ENCODE data around the gene ACOT6. TPM values are rescaled to one million over a fixed set of nuclear protein-coding genes. Genes with fewer than 3 reads are reported as not detected.
"Not testable (repeated sequence)": the region's sequence is repeated elsewhere in the genome, so short reads cannot be mapped to it uniquely, and the experiment has no call there.

ACOT6 gene
- total RNA-seq, 1 donor from 2014 or later = not detected

DNA sequence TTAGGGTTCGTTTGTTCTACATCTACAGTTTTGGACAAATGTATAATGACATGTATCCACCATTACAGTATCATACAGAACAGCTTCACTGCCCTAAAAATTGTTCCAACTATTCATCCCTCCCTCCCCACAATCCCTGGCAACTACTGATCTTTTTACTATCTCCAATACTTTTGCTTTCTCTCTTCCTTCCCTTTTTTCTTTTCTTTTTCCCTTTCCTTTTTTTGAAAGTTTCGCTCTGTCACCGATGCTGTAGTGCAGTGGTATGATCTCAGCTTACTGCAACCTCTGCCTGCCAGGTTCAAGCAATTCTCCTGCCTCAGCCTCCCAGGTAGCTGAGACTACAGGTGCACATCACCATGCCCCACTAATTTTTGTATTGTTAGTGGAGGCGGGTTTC is 23.2 kb upstream of the ACOT6 start:
- no peaks in the 10 kb centered on the region for H3K4me1 Mint-ChIP-seq (ENCODE audit: low read depth)
- H3K27ac Mint-ChIP-seq = no peak overlapping the region
- peaks cover 4% of the 10 kb centered on the region for H3K27me3 Mint-ChIP-seq
- H3K36me3 Mint-ChIP-seq (ENCODE audit: insufficient read depth) = no peaks in the 10 kb centered on the region
- TF ChIP-seq CTCF (IDR thresholded peaks at IDR 0.05; ENCODE audit: unreplicated experiment) = no peak
- H3K4me3 Mint-ChIP-seq (ENCODE audit: low read depth) = no peak overlapping the region
- no peaks in the 10 kb centered on the region for H3K9me3 Mint-ChIP-seq (ENCODE audit: low read depth)
- no peak for DNase-seq (ENCODE audit: low spot score, unreplicated experiment)

DNA sequence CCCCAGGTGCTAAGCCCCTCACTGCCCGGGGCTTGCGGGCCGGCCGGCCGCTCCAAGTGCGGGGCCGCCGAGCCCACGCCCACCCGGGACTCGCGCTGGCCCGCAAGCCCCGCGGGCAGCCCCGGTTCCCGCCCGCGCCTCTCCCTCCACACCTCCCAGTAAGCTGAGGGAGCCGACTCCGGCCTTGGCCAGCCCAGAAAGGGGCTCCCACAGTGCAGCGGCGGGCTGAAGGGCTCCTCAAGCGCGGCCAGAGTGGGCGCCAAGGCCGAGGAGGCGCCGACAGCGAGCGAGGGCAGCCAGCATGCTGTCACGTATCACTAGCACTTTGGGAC is 21.7 kb upstream of the ACOT6 start:
- H3K4me3 Mint-ChIP-seq (ENCODE audit: low read depth); H3K27me3 Mint-ChIP-seq; H3K36me3 Mint-ChIP-seq (ENCODE audit: insufficient read depth); H3K4me1 Mint-ChIP-seq (ENCODE audit: low read depth); H3K9me3 Mint-ChIP-seq (ENCODE audit: low read depth); H3K27ac Mint-ChIP-seq; DNase-seq (ENCODE audit: low spot score, unreplicated experiment): not testable (repeated sequence)

DNA sequence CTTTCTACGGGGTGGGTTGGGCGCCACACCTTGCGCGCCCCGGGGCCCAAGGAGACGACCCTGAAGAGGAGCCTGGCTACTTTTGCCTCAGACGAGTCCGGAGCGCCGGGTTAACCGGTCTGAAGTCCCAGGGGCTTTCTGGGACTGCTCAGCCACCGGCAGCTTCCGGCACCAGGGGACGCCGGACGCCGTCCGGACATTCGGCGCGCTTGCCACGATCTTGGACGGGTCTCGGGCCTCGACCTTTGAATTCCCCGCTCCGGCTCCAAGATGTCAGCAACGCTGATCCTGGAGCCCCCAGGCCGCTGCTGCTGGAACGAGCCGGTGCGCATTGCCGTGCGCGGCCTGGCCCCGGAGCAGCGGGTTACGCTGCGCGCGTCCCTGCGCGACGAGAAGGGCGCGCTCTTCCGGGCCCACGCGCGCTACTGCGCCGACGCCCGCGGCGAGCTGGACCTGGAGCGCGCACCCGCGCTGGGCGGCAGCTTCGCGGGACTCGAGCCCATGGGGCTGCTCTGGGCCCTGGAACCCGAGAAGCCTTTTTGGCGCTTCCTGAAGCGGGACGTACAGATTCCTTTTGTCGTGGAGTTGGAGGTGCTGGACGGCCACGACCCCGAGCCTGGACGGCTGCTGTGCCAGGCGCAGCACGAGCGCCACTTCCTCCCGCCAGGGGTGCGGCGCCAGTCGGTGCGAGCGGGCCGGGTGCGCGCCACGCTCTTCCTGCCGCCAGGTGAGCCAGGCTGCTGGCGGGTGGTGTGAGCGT is 20.4 kb upstream of the ACOT6 start, which contains the start of gene ACOT4:
Gene ACOT4, plus strand, starts transcription at position 184 of the 760 bp plus-strand sequence. Its CDS starts 87 bp downstream, at position 271.
- Mint-ChIP-seq H3K27ac (peak within 1 kb of the TSS; percentile 74), H3K27me3 (peaks cover 4% of the 10 kb centered on the region), H3K36me3 (ENCODE audit: insufficient read depth) (no peaks in the 10 kb centered on the region), H3K9me3 (ENCODE audit: low read depth) (no peaks in the 10 kb centered on the region), H3K4me3 (ENCODE audit: low read depth) (peak within 1 kb of the TSS; percentile 68), H3K4me1 (ENCODE audit: low read depth) (no peaks in the 10 kb centered on the region)
- peak; percentile 47 for TF ChIP-seq CTCF (IDR thresholded peaks at IDR 0.05; ENCODE audit: unreplicated experiment)
- DNase-seq (ENCODE audit: low spot score, unreplicated experiment) = peak; percentile 27

DNA sequence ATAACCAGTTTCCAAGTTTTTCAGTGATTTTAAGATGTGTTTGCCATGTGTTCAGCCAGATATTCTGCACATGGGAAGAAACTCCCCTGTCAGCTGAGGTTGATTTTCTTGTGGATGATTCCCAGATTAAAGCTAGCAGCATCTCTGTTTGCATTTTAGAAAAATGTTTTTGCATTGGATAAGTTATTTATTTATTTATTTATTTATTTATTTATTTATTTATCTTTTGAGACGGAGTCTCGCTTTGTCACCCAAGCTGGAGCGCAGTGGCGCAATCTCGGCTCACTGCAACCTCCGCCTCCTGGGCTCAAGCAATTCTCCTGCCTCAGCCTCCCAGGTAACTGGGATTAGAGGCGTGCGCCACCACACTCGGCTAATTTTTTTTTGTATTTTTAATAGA is 17.8 kb upstream of the ACOT6 start:
- H3K36me3 Mint-ChIP-seq (ENCODE audit: insufficient read depth) = no peaks in the 10 kb centered on the region
- peaks cover 4% of the 10 kb centered on the region for H3K27me3 Mint-ChIP-seq
- peaks cover 6% of the 10 kb centered on the region for H3K4me1 Mint-ChIP-seq (ENCODE audit: low read depth)
- TF ChIP-seq CTCF (IDR thresholded peaks at IDR 0.05; ENCODE audit: unreplicated experiment) = no peak
- H3K9me3 Mint-ChIP-seq (ENCODE audit: low read depth) = no peaks in the 10 kb centered on the region
- DNase-seq (ENCODE audit: low spot score, unreplicated experiment) = no peak
- H3K4me3 Mint-ChIP-seq (ENCODE audit: low read depth) = no peak overlapping the region
- H3K27ac Mint-ChIP-seq = no peak overlapping the region

DNA sequence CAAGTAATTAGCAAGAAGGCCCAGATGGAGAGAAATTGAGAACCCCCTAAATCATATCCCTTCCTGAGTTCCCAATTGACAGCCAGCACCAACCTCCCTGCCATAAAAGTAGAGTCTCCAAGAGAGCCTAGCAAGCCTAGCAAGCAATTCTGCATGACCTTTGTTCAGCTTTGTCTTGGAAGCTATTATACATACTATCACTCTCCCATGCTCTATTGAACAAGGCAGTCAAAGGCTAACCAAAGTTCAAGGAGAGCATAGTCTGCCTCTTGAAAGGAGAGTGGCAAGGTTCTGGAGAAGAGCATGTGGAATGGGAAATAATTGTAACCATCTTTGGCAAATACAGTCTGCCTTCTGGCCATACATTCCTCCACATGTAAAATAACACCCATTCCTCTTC is 12.8 kb upstream of the ACOT6 start:
- H3K9me3 Mint-ChIP-seq (ENCODE audit: low read depth) = no peaks in the 10 kb centered on the region
- H3K27me3 Mint-ChIP-seq = no peaks in the 10 kb centered on the region
- no peak overlapping the region for H3K27ac Mint-ChIP-seq
- DNase-seq (ENCODE audit: low spot score, unreplicated experiment) = no peak
- TF ChIP-seq CTCF (IDR thresholded peaks at IDR 0.05; ENCODE audit: unreplicated experiment) = no peak
- H3K4me3 Mint-ChIP-seq (ENCODE audit: low read depth) = no peak overlapping the region
- peaks cover 11% of the 10 kb centered on the region for H3K4me1 Mint-ChIP-seq (ENCODE audit: low read depth)
- H3K36me3 Mint-ChIP-seq (ENCODE audit: insufficient read depth) = no peaks in the 10 kb centered on the region

DNA sequence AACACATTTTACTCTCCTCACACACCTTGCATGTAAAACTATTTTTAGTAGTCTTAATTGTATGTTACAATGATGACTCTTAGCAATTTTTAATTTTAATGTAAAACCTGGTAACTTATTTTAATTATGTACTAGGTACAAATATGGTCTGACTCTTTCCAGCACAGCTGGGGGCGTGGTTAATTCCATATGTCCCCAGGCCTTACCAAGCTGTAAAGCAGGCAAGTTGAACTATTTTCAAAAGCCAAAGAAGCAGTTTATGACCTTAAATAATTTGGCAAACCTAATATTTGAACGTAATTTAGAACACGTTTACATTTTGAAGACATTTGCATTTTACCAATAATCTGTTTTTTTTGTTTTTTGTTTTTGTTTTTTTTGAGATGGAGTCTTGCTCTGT is 9.3 kb upstream of the ACOT6 start:
- TF ChIP-seq CTCF (IDR thresholded peaks at IDR 0.05; ENCODE audit: unreplicated experiment) = no peak
- H3K9me3 Mint-ChIP-seq (ENCODE audit: low read depth) = peaks cover 7% of the 10 kb centered on the region
- no peaks in the 10 kb centered on the region for H3K36me3 Mint-ChIP-seq (ENCODE audit: insufficient read depth)

More for the DNA sequence above, 9.3 kb upstream of the ACOT6 start:
- no peak overlapping the region for H3K27ac Mint-ChIP-seq
- DNase-seq (ENCODE audit: low spot score, unreplicated experiment) = no peak
- H3K4me3 Mint-ChIP-seq (ENCODE audit: low read depth) = no peak overlapping the region
- no peaks in the 10 kb centered on the region for H3K27me3 Mint-ChIP-seq
- H3K4me1 Mint-ChIP-seq (ENCODE audit: low read depth) = peaks cover 11% of the 10 kb centered on the region
